ENCODE data around the gene USP24.
"Not testable (repeated sequence)": the region's sequence is repeated elsewhere in the genome, so short reads cannot be mapped to it uniquely, and the experiment has no call there.

Gene USP24

DNA sequence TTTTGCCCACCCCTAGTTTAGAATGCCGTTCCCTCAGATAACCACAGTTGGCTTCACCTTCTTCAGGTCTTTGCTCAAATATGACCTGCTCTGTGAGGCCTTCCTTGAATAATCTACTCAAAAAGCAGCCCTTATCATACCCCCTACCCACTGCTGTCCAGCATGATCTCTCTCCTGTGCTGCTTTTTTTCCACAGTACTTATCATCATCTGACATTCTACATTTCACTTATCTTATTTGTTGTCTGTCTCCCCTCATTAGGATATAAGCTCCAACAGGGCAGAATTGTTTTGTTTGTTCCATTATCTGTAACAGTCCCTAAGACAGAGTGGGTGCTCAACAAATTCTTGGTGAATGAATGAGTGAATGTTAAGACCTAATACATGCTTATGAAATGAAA, 18.1 kb downstream of the USP24 start:
- DNase-seq (ENCODE audit: low spot score) = no peak

- no peak for DNase-seq (ENCODE audit: low spot score)
These were observed 18.6 kb downstream of the USP24 start for GRCh38 chr1:55196433-55197035.

- no peak for DNase-seq (ENCODE audit: low spot score)
These were observed 19.5 kb downstream of the USP24 start for GRCh38 chr1:55195521-55196233.

DNA sequence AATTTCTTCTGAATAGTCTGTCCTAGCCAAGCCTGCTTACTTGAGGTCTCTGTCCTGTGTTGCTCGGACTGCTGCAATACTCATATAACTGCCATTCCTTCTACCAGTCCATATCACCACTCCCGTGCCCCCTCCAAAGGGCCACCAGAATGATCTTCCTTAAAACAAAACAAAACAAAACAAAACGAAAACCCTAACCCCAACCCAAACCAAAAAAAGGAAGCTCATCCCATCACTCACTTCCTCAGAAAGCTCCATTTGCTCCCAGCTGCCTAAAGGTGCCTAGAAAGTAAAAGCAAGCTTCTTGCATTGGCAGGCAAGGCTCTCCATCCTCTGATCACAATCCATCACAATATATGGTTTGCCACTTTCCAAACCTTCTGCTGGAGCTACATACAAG, 20.3 kb downstream of the USP24 start:
- DNase-seq (ENCODE audit: low spot score) = no peak

- DNase-seq (ENCODE audit: low spot score) = no peak
These were observed 23.1 kb downstream of the USP24 start for GRCh38 chr1:55192093-55192492.

GRCh38 chr1:55191219-55191952, 23.8 kb downstream of the USP24 start:
- not testable (repeated sequence) for DNase-seq (ENCODE audit: low spot score)

DNA sequence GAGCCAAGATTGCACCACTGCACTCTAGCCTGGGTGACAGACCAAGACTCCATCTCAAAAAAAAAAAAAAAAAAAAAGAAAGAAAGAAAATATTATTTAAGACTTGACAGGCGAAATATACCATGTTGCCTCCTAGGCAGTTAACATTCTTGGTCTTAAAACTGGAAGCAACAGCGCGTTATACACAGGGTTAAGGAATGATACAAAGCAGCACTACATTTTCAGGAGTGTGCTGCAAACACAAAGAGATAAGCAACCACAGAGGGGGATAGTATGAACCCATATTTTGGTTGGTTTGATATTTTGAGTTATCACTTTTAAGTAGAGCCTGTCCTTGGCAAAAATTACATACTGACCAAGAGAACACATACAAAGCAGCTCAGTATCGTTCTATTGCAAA, 25.1 kb downstream of the USP24 start:
- no peak for DNase-seq (ENCODE audit: low spot score)

GRCh38 chr1:55188909-55189308, 26.3 kb downstream of the USP24 start:
- DNase-seq (ENCODE audit: low spot score) = no peak

- no peak for DNase-seq (ENCODE audit: low spot score)
These were observed 29.3 kb downstream of the USP24 start for GRCh38 chr1:55185832-55186231.

- no peak for DNase-seq (ENCODE audit: low spot score)
These were observed 30.3 kb downstream of the USP24 start for GRCh38 chr1:55184859-55185258.

- DNase-seq (ENCODE audit: low spot score) = peak; percentile 11
These were observed 33.5 kb downstream of the USP24 start for GRCh38 chr1:55181666-55182065.

DNA sequence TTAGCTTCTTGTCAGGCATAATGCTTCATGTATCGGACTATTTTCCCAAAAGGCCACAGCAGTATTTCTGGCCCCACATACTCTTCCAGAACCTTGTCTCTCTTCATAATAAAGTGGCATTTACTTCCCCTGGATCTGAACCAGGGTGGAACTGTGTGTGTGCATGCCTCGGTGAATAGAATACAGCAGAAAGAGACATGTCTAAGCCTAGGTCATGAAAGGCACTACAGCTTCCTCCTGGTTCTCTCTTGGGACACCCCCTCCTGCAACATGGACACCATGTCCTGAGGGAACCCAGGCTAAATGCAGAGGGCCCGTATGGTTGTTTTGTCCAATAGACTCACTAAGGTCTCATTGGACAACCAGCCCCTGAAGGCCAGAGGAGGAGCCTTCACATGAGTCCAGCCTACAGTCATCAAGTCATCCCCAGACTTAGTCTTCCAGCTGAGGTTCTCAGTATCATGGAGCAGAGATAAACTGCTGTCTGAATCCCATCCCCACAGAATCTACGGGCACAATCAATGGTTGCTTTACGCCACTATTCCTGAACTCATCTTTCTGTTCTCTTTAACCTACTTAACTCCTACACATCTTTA, 35.0 kb downstream of the USP24 start:
- DNase-seq (ENCODE audit: low spot score) = no peak

- DNase-seq (ENCODE audit: low spot score) = no peak
These were observed 35.9 kb downstream of the USP24 start for GRCh38 chr1:55179177-55179835.

DNA sequence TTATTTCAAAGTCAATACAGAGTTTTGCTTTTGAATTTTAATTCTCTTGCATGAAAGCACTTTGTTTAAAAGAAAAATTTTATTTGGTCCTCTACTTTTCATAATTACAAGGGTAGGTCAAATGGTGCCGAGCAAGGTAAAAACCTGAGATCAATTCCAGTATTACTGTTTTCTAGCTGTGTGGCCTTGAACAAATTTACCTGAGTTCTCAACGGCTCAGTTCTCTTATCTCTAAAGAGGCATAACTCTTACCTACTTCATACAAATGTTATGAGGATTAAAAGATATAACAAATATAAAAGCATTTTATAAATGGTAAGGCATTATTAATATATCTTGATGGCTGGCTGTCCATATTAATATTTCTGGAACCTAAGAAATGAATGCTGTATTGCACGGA, 42.5 kb downstream of the USP24 start:
- no peak for DNase-seq (ENCODE audit: low spot score)

GRCh38 chr1:55172272-55172671, 42.9 kb downstream of the USP24 start:
- DNase-seq (ENCODE audit: low spot score) = no peak

DNA sequence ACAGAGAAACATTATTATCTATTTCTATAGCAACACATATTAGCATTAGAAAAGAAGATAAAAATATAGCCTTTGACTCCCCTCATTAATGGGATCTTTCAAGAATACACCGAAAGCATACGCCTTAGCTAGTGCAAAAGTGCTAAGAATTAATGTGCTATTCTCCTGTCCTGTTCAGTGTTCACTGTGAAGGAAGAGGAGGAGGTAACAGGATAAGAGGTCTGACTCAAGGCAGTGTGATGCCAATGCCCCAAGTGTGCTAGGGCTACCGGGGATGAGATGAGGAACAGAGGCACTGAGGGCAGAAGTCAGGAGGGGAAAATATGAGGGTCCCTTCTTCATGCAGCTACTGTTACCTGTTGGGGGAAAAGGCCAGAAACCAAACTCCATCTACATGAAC, 43.5 kb downstream of the USP24 start:
- DNase-seq (ENCODE audit: low spot score) = no peak

DNA sequence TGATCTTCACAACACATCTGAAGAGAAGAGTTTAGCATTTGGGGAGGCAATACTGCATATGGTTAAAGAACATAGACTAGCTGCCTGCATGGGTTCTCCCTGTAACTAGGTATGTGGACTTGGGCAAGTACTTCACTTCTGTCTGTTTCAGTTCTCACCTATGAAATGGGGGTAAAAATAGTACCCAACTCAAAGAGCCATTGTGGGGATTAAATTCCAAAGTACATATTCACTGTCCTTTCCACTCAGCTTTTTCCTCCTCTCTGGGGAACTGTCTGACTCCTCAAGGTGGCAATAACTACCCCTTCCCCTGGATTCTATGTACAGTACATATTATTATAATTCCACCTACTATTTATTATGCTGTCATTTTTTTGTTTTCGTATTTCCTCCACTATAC, 44.7 kb downstream of the USP24 start:
- no peak for DNase-seq (ENCODE audit: low spot score)

- DNase-seq (ENCODE audit: low spot score) = no peak
These were observed 46.0 kb downstream of the USP24 start for GRCh38 chr1:55169126-55169525.

GRCh38 chr1:55168353-55168752, 46.8 kb downstream of the USP24 start:
- DNase-seq (ENCODE audit: low spot score) = no peak

- no peak for DNase-seq (ENCODE audit: low spot score)
These were observed 47.8 kb downstream of the USP24 start for GRCh38 chr1:55167224-55167871.

DNA sequence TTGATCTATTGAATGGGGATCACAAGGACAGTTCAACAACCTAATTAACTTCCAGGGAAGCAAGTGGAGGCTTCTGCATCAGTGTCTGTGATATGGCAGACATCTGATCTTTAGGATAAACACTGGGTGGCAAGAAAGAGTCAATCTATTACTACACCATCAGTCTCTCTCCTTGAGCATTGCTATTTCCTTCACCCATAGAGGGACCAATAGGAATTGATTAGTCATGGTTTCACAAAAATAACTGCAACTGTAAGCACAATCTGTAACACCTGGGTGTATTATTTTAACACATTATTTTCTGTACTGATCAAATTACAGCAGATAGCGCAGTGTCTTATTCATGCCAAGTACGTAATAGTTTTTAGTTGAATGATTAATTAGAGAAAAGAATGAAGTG, 50.3 kb downstream of the USP24 start:
- DNase-seq (ENCODE audit: low spot score) = no peak

Data from SK-N-DZ (cell line).